D721Med (cell line): ENCODE data around the gene GHR.

Experiments
- DNase-seq: peaks from one replicate; pipeline ENCODE4 v3.0.0; 2011; ENCODE audit warnings: low spot score; ENCODE audit not compliant: insufficient read length
- FAIRE-seq: peaks from 2 replicates; lab custom pipeline; 2011; peaks lifted over from hg19 to GRCh38; lab: Jason Lieb, UNC
- CTCF ChIP-seq: IDR thresholded peaks from 2 replicates; pipeline ENCODE4 v1.5.1; 2012; ENCODE audit warnings: mild to moderate bottlenecking, control low read depth; ENCODE audit not compliant: insufficient read depth; ENCODE audit errors: missing control alignments

Gene GHR

GRCh38 chr5:42586625-42587024 is 163.4 kb downstream of the GHR start:
- TF ChIP-seq CTCF: no peak
- DNase-seq: no peak
- no peak for FAIRE-seq

DNA sequence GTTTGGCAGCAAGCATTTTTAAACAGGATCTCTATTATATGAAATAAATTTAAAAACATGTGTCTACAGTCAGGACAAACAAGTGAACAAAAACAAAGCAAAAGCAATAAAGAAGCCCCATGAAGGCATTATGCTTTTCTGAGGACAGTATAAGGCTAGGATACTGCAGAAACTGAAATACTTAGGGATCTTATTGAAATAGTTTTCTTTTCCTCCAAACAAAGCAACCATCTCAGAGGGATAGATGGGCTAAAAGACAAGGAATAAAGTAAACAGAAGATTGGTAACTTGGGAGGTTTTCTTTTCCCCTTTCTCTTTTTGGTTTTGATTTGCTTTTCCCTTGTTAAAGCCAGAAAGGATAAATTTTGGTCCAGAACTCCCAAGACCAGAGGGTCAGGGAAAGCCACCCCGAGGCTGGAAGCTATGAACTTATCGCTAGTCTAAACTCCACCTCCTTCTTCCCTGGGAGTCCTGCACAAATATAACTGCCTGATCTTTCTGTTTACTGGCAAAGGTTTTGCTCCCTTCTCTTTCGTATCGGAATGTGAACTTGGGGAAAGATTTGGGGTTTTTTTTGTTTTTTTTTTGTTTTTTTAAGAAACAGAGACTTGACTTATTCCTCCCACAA is 164.0 kb downstream of the GHR start:
- FAIRE-seq (no peak), DNase-seq (no peak)
- no peak for TF ChIP-seq CTCF

DNA sequence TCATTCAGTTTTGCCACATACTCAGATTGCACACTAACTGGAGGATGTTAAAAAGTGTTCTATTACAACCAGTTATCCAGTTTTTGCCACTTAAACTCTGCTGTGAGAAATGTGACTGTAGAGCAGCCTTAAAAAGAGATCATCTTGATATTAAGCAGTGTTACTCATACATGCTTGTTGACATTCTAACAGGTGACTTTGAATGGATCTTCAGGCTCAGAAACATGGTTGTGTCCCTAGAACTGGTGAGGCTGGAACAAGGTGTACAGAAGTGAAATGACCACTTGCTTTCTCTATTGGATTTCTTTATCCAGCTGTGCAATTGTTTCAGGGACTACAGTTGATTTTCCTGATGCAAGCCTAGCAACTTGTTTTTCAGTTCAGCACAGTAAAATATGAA is 167.3 kb downstream of the GHR start:
- no peak for DNase-seq
- FAIRE-seq: no peak
- TF ChIP-seq CTCF: no peak

- TF ChIP-seq CTCF: no peak
Observed at GRCh38 chr5:42591015-42591414, 167.8 kb downstream of the GHR start.

DNA sequence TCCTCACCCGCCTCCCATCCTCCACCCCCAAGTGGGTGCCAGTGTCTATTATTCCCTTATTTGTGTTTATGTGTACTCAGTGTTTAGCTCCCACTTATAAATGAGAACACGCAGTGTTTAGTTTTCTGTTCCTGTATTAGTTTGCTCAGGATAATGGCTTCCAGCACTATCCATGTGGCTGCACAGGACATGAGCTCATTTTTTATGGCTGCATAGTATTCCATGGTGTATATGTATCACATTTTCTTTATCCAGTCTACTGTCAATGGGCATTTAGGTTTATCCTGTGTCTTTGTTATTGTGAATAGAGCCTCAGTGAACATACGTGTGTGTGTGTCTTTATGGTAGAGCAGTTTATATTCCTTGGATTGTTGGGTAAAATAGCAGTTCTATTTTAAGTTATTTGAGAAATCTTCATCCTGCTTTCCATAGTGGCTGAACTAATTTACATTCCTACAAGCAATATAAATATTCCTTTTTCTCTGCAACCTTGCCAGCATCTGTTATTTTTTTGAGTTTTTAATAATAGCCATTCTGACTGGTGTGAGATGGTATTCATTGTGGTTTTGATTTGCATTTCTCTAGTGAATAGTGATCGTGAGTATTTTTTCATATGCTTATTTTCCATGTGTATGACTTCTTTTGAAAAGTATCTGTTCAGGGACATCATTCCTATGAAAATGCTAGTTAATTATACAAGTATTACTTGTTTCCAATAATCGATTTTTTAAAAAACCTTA is 169.3 kb downstream of the GHR start:
- no peak for TF ChIP-seq CTCF
- FAIRE-seq (no peak), DNase-seq (no peak)

More at GRCh38 chr5:42591015-42591414, 167.8 kb downstream of the GHR start:
- no peak for DNase-seq
- no peak for FAIRE-seq

DNA sequence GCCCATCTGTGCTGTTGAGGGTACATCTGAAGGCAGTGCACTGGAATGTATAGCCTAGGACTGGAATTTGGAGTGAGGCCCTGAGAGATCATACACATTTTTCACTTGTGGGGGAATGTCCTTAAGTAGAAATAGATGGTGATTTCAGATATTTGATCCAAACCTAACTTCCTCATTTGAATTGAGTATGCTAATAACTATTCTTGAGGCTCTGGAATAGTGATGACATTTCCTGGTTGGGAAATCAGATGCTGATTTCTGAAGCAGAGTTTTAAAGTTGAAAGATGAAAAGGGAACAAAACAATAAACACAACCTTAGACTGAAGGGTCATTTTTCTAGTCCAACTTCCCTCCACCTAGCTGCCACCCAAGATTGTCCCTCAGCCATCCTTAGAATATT is 170.4 kb downstream of the GHR start:
- DNase-seq (no peak), FAIRE-seq (no peak)
- no peak for TF ChIP-seq CTCF

GRCh38 chr5:42595597-42595996 is 172.4 kb downstream of the GHR start:
- DNase-seq: peak; percentile 18
- peak; percentile 58 for FAIRE-seq
- TF ChIP-seq CTCF: no peak
